ENCODE results near the gene TMEM33.

Gene TMEM33

GRCh38 chr4:41999321-41999720 is 64.1 kb downstream of the TMEM33 start:
- no peak for DNase-seq (ENCODE audit: low spot score)

DNA sequence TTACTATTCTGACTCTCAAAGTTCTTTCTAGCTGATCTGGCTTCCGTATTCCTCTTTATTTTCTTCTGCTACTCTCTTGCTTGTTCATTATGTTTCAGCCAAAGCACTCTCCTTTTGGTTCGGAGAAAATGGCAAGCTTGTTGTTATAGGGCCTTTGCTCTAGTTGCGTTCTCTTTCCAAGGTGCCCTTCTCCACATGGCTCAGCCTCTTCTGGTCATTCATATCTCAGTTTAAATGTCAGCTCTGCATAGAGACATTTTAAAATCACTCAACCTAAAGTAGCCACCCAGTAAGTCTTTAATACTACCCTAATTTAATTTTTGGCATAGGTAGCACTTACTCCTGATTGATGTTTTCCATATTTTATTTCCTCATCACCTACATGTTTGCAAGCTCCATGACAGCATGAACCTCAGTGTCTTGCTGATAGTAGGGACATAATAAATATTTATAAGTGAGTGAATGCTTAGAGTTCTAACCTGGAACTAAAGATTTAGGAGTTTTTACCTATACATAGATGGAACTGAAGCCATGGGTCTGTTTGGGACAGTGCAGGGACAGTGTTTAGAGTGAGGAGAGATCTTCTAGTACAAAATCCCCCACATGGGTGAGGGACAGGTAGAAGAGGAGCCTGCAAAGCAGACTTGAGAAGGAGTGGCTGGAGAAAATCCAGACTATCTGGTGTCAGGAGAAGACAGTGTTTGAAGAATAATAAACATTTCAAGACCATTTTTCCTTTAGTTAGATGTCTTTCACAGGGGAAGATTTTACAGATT is 73.0 kb downstream of the TMEM33 start:
- DNase-seq (ENCODE audit: low spot score) = no peak
